DOHH2 (cell line): ENCODE data around the gene ZNF683.

ENCODE experiments used
- EZH2phosphoT487 ChIP-seq: fragments of 200-600 bp; sonication (generic); IDR thresholded peaks from 2 replicates; pipeline ENCODE4 v1.6.1; 2017; ENCODE audit warnings: borderline replicate concordance, mild to moderate bottlenecking, antibody characterized with exemption, low read length, moderate library complexity, mixed read lengths
- TF ChIP-seq, protein P1 (sequence below): fragments of 200-600 bp; sonication (generic); IDR thresholded peaks from one replicate; pipeline ENCODE4 v1.5.1; 2014; ENCODE audit warnings: antibody characterized with exemption, mild to moderate bottlenecking, low read depth, low read length; ENCODE audit not compliant: poor library complexity, severe bottlenecking

DNA sequence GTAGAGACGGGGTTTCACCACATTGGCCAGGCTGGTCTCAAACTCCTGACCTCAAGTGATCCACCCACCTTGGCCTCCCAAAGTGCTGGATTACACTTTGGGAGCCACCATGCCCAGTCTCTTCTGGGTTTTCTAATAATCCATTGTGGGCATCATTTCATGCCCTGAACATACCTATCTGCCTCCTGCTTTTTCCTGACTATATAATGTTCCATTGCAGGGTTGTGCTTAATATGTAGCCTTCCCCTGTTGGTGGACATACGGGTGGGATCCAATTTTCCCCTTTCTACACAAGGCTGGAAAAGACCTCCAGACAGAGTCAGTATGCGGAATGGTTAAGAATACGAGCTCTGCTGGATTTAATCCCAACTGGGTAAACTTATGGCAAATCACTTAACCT lies 3.5 kb upstream of the ZNF683 start:
- TF ChIP-seq, protein P1, sequence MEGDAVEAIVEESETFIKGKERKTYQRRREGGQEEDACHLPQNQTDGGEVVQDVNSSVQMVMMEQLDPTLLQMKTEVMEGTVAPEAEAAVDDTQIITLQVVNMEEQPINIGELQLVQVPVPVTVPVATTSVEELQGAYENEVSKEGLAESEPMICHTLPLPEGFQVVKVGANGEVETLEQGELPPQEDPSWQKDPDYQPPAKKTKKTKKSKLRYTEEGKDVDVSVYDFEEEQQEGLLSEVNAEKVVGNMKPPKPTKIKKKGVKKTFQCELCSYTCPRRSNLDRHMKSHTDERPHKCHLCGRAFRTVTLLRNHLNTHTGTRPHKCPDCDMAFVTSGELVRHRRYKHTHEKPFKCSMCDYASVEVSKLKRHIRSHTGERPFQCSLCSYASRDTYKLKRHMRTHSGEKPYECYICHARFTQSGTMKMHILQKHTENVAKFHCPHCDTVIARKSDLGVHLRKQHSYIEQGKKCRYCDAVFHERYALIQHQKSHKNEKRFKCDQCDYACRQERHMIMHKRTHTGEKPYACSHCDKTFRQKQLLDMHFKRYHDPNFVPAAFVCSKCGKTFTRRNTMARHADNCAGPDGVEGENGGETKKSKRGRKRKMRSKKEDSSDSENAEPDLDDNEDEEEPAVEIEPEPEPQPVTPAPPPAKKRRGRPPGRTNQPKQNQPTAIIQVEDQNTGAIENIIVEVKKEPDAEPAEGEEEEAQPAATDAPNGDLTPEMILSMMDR, result no peak
- TF ChIP-seq EZH2phosphoT487, result no peak
